K562 (cell line): ENCODE measurements around the gene MDC1. TPM values are rescaled to one million over a fixed set of nuclear protein-coding genes. Genes with fewer than 3 reads are reported as not detected.
A peak's percentile ranks its signal among the peaks of the same experiment; 100 is the strongest.

Source experiments
- ARID3A ChIP-seq: IDR thresholded peaks from 2 replicates; pipeline ENCODE4 v1.6.1; 2012; ENCODE audit warnings: low read depth, low read length, improper control_type of control experiment, borderline replicate concordance
- CBX5 ChIP-seq: IDR thresholded peaks from 2 replicates; pipeline ENCODE4 v1.6.1; 2014; ENCODE audit warnings: low read depth, borderline replicate concordance
- CC2D1A ChIP-seq: fragments of 450-650 bp; IDR thresholded peaks from 2 replicates; pipeline ENCODE4 v1.6.1; 2017; ENCODE audit warnings: mild to moderate bottlenecking
- E2F8 ChIP-seq: fragments of 450-650 bp; IDR thresholded peaks from 2 replicates; pipeline ENCODE4 v1.7.1; 2018; ENCODE audit warnings: mild to moderate bottlenecking, low read depth; ENCODE audit not compliant: partially characterized antibody
- EP300 ChIP-seq: IDR thresholded peaks from 2 replicates; pipeline ENCODE4 v1.6.1; 2012; ENCODE audit warnings: low read length, improper control_type of control experiment
- FOXK1 ChIP-seq: sonication (generic); formaldehyde crosslinking; IDR thresholded peaks from 2 replicates; pipeline ENCODE4 v1.8.0; 2022; ENCODE audit warnings: missing genetic modification reagents, mild to moderate bottlenecking, borderline replicate concordance
- HMG20A ChIP-seq: fragments of 450-650 bp; formaldehyde crosslinking; conservative IDR thresholded peaks from 2 replicates; pipeline ENCODE4 v1.4.0; 2020; ENCODE audit warnings: mild to moderate bottlenecking, mixed read lengths
- LCOR ChIP-seq: sonication (generic); formaldehyde crosslinking; IDR thresholded peaks from 2 replicates; pipeline ENCODE4 v1.8.0; 2022; ENCODE audit warnings: mild to moderate bottlenecking, missing genetic modification reagents
- MIER1 ChIP-seq: fragments of 450-650 bp; IDR thresholded peaks from 2 replicates; pipeline ENCODE4 v1.6.1; 2016; ENCODE audit warnings: antibody characterized with exemption, mild to moderate bottlenecking, low read depth
- MTA1 ChIP-seq: fragments of 450-650 bp; IDR thresholded peaks from 2 replicates; pipeline ENCODE4 v1.6.1; 2017; ENCODE audit warnings: borderline replicate concordance
- MTA2 ChIP-seq: fragments of 450-650 bp; IDR thresholded peaks from 2 replicates; pipeline ENCODE4 v1.6.1; 2016; ENCODE audit warnings: low read depth
- NCOA1 ChIP-seq: fragments of 450-650 bp; IDR thresholded peaks from 2 replicates; pipeline ENCODE4 v1.6.1; 2016; ENCODE audit warnings: low read depth
- POLR3A ChIP-seq: IDR thresholded peaks from 2 replicates; pipeline ENCODE4 v1.6.1; 2011; ENCODE audit warnings: borderline replicate concordance, mild to moderate bottlenecking, moderate library complexity; ENCODE audit not compliant: insufficient read length, insufficient read depth; ENCODE audit errors: extremely low read depth
- RB1 ChIP-seq: fragments of 450-650 bp; IDR thresholded peaks from 2 replicates; pipeline ENCODE4 v1.6.1; 2017; ENCODE audit warnings: low read depth, mild to moderate bottlenecking
- RHOXF2B ChIP-seq: fragments of 250-450 bp; sonication (Bioruptor Pico); conservative IDR thresholded peaks from 2 replicates; pipeline ENCODE4 v1.5.1; 2021
- SMARCC2 ChIP-seq: fragments of 450-650 bp; IDR thresholded peaks from 2 replicates; pipeline ENCODE4 v1.6.1; 2017; ENCODE audit warnings: antibody characterized with exemption, moderate library complexity, mild to moderate bottlenecking, low read depth
- TCF7 ChIP-seq: sonication (generic); IDR thresholded peaks from 2 replicates; pipeline ENCODE4 v1.6.1; 2016; ENCODE audit warnings: antibody characterized with exemption, borderline replicate concordance
- ZBTB49 ChIP-seq: sonication (generic); formaldehyde crosslinking; IDR thresholded peaks from 2 replicates; pipeline ENCODE4 v1.8.0; 2022; ENCODE audit warnings: missing genetic modification reagents, mild to moderate bottlenecking, borderline replicate concordance
- ZNF23 ChIP-seq: fragments of 250-450 bp; sonication (Bioruptor Pico); IDR thresholded peaks from 2 replicates; pipeline ENCODE4 v1.4.0; 2020; ENCODE audit warnings: mild to moderate bottlenecking
- ZNF740 ChIP-seq, 3 experiments: fragments of 200-800 bp in 1 of 3; sonication (Bioruptor generic) in 1 of 3; sonication (generic) in 1 of 3; formaldehyde crosslinking in 1 of 3; IDR thresholded peaks; 2 replicates each; pipeline versions ENCODE4 v1.6.1 to v1.8.0; 2016 to 2022; ENCODE audit warnings: mild to moderate bottlenecking in 2 of 3, missing compliant biosample characterization in 2 of 3, missing genetic modification characterization in 2 of 3, missing genetic modification reagents in 1 of 3
- polyA plus RNA-seq, 8 experiments: library from polyadenylated mRNA; depleted of rRNA in 4 of 8; stranded (reverse) in 5 of 8; unstranded in 3 of 8; fragments of >200 nt; fragmentation: Nextera tagmentation in 2 of 8; fragmentation: Illumina TruSeq in 1 of 8; extraction: Ambion mirVana in 2 of 8; extraction: Trizol in 1 of 8; gene quantifications; 2 replicates each; pipeline versions ENCODE4 v1.2.1 to v1.2.3, GENCODE V29; 2011 to 2014; ENCODE audit warnings: inconsistent platforms in 1 of 8, missing spikeins in 1 of 8
- total RNA-seq, 7 experiments: library from RNA; depleted of rRNA in 6 of 7; stranded (reverse); fragments of >200 nt in 6 of 7; fragmentation: Illumina TruSeq in 2 of 7; extraction: Trizol in 2 of 7; gene quantifications; 2 replicates each; pipeline versions ENCODE4 v1.2.1 to v1.2.3, GENCODE V29; 2011 to 2021; ENCODE audit warnings: low replicate concordance in 1 of 7

The MDC1 gene
- total and polyA plus RNA-seq, 9 of the 15 experiments (the other 6 are each of a cell fraction or from before 2014, with no cell fraction given), result 8.2 to 114 (median 20.0) TPM

- TF ChIP-seq SMARCC2 (no peak), CBX5 (no peak), ARID3A (no peak), RHOXF2B (CRISPR knock-in tag) (peak; percentile 76; the same call in 1 of the 2 replicates), FOXK1 (CRISPR knock-in tag) (peak; percentile 29; the same call in 1 of the 2 replicates), EP300 (peak; percentile 63; the same call in 1 of the 2 replicates), CC2D1A (0 out of 2 replicates have a peak, but pooled peaks have one; percentile 49), NCOA1 (0 out of 2 replicates have a peak, but pooled peaks have one; percentile 82), MTA1 (peak; percentile 93), LCOR (CRISPR knock-in tag) (peak; percentile 83; the same call in 1 of the 2 replicates), RB1 (peak; percentile 83), ZBTB49 (CRISPR knock-in tag) (0 out of 2 replicates have a peak, but pooled peaks have one; percentile 86), HMG20A (CRISPR knock-in tag) (no peak), POLR3A (no peak), MIER1 (peak; percentile 70; the same call in 1 of the 2 replicates), ZNF740 (CRISPR knock-in tag; IDR thresholded peaks at IDR 0.05) (peak; percentile 45; the same call in 1 of the 2 replicates), ZNF740 (tag; IDR thresholded peaks at IDR 0.05) (no peak), ZNF23 (CRISPR knock-in tag) (no peak), MTA2 (peak; percentile 61), TCF7 (no peak), E2F8 (peak; percentile 56)
These were observed 30.0 kb downstream of the MDC1 start (continued) for GRCh38 chr6:30686908-30687658.
